HAP-1 (cell line): ENCODE measurements around the gene COL5A3.

Experiments used
- DNase-seq, 2 experiments: peaks; one replicate each; pipeline ENCODE4 v3.0.0-alpha.2; 2016 to 2020; ENCODE audit warnings: low spot score in 2 of 2
- H3K27me3 ChIP-seq: fragments of 250-450 bp; sonication (Bioruptor Pico); 2 replicates; pipeline ENCODE4 v1.5.1; 2020; ENCODE audit warnings: low read depth, mild to moderate bottlenecking, moderate library complexity
- H3K36me3 ChIP-seq: fragments of 250-450 bp; sonication (Bioruptor Pico); replicated peaks from 2 replicates; pipeline ENCODE4 v1.5.1; 2020; ENCODE audit warnings: mild to moderate bottlenecking
- H3K4me1 ChIP-seq: fragments of 250-450 bp; sonication (Bioruptor Pico); 2 replicates; pipeline ENCODE4 v1.5.1; 2020; ENCODE audit warnings: mild to moderate bottlenecking
- H3K4me3 ChIP-seq: fragments of 250-450 bp; sonication (Bioruptor Pico); 2 replicates; pipeline ENCODE4 v1.5.1; 2020; ENCODE audit warnings: mild to moderate bottlenecking, moderate library complexity
- H3K9me3 ChIP-seq: fragments of 250-450 bp; sonication (Bioruptor Pico); 2 replicates; pipeline ENCODE4 v1.5.1; 2020; ENCODE audit warnings: mild to moderate bottlenecking, moderate library complexity
- in situ Hi-C: fragments of 300-500 bp; cut with MboI; formaldehyde crosslinking; loops from 3 replicates; pipeline ENCODE4 v1.14.3; 2020; ENCODE audit warnings: low sequenced_read_pairs, inconsistent platforms, mixed read lengths

The COL5A3 gene

DNA sequence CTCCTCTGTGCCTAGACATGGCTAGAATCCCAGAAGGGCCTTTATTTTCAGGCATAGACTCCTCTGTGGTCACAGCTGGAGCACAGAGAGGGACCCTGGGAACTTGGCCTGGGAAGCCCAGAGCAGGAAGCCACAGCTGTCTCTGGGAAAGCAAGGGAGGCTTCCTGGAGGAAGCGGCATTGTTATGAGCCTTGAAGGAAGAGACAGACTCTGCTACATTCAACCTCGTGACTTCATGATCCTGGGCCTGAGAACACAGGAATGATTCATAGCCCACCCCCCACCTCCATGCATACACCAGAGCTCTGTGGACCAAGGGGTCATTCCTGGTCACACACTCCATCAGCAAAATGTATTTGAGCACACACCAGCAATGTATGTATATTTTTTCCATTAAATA is 11.6 kb upstream of the COL5A3 start:
- H3K4me3 ChIP-seq = no peak overlapping the region
- in situ Hi-C loops = no loop called here
- DNase-seq = no peak
- H3K4me1 ChIP-seq = no peaks in the 10 kb centered on the region
- H3K9me3 ChIP-seq = no peaks in the 10 kb centered on the region
- H3K27me3 ChIP-seq = no peaks in the 10 kb centered on the region
- no peaks in the 10 kb centered on the region for H3K36me3 ChIP-seq

DNA sequence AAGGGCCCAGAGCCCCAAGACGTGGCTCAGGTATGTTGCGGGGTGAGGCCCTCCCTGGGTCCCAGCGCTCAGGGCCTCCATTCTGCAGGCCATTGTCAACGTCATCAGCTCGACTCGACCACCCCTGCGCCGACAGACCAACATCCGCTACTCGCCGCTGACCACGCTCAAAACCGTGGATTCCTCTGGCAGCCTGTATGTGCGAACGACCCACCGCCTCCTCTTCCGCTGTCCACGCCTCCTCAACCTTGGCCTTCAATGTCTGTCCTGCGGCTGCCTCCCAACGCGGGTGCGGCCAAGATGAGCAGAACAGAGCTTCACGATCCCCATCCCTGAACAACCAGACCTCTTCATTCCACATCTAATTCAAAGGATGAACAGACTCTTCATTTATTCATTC is 11.1 kb upstream of the COL5A3 start:
- DNase-seq = no peak
- in situ Hi-C loops = no loop called here
- Histone ChIP-seq H3K36me3 (no peaks in the 10 kb centered on the region), H3K4me1 (no peaks in the 10 kb centered on the region), H3K4me3 (no peak overlapping the region), H3K27me3 (no peaks in the 10 kb centered on the region), H3K9me3 (no peaks in the 10 kb centered on the region)

DNA sequence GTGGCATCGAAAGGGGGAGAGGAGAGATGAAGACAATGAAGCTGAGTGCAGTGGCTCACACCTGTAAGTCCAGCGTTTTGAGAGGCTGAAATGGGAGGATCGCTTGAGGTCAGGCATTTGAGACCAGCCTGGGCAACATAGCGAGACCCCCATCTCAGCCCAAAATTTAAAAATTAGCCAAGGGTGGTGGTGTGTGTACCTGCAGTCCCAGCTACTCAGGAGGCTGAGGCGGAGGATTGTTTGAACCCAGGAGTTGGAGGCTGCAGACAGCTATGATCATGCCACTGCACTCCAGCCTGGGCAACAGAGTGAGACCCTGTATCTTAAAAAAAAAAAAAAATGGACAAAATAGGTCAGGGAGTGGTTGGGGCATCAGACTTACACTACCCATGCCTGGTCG is 10.5 kb upstream of the COL5A3 start:
- no peaks in the 10 kb centered on the region for H3K9me3 ChIP-seq
- no peak overlapping the region for H3K4me3 ChIP-seq
- no peak for DNase-seq
- in situ Hi-C loops = no loop called here
- H3K4me1 ChIP-seq = no peaks in the 10 kb centered on the region
- H3K27me3 ChIP-seq = no peaks in the 10 kb centered on the region
- no peaks in the 10 kb centered on the region for H3K36me3 ChIP-seq

DNA sequence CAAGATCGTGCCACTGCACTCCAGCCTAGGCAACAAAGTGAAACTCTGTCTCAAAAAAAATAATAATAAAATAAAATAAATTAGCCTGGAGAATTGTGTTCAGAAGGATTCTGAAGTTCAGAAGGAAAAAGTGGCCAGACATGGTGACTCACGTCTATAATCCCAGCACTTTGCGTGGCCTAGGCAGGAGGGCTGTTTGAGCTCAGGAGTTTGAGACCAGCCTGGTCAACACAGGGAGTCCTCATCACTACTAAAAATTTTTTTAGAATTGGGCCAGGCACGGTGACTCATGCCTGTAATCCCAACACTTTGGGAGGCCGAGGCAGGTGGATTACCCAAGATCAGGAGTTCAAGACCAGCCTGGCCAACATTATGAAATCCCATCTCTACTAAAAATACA is 8.9 kb upstream of the COL5A3 start:
- Histone ChIP-seq H3K4me3 (no peak overlapping the region), H3K27me3 (peaks cover 3% of the 10 kb centered on the region; the same call in 1 of the 2 replicates), H3K36me3 (no peaks in the 10 kb centered on the region), H3K4me1 (no peaks in the 10 kb centered on the region), H3K9me3 (no peaks in the 10 kb centered on the region)
- in situ Hi-C loops = no loop called here
- DNase-seq = no peak

DNA sequence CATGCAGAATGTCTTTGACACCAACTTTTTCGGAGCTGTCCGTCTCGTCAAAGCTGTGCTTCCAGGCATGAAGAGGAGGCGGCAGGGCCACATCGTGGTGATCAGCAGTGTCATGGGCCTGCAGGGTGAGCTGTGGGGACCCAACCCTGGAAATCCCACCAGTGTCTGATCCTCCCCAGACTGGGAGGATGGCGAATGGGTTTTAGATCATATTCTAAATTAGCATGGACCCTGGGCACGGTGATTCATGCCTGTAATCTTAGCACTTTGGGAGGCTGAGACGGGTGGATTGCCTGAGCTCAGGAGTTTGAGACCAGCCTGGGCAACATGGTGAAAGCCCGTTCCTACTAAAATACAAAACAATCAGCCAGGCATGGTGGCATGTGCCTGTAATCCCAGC is 8.5 kb upstream of the COL5A3 start:
- no peaks in the 10 kb centered on the region for H3K4me1 ChIP-seq
- H3K4me3 ChIP-seq = no peak overlapping the region
- in situ Hi-C loops = no loop called here
- H3K36me3 ChIP-seq = no peaks in the 10 kb centered on the region
- H3K27me3 ChIP-seq = peaks cover 7% of the 10 kb centered on the region; the same call in 1 of the 2 replicates
- H3K9me3 ChIP-seq = no peaks in the 10 kb centered on the region
- no peak for DNase-seq

DNA sequence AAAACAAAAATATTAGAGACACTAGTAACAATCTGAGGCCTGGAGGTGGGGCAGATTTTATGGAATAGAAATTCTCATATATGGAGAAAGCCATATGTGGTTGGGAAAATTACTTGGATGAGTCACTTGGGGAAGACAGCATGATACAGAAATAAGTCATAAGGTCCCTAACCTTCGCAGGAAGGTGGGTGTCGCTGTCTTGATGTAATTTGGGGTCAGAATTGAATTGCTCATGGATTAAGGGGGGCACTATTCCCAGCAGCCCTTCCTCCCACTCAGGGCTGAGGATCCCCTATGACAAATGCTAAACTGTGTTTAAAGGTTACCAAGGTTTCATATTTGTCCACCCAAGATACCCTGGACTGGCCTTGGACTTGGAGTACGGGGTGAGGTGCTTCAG is 8.0 kb upstream of the COL5A3 start:
- H3K27me3 ChIP-seq = peaks cover 11% of the 10 kb centered on the region
- DNase-seq = no peak
- no peak overlapping the region for H3K4me3 ChIP-seq
- H3K9me3 ChIP-seq = no peaks in the 10 kb centered on the region
- H3K36me3 ChIP-seq = no peaks in the 10 kb centered on the region
- H3K4me1 ChIP-seq = no peaks in the 10 kb centered on the region
- in situ Hi-C loops = no loop called here

DNA sequence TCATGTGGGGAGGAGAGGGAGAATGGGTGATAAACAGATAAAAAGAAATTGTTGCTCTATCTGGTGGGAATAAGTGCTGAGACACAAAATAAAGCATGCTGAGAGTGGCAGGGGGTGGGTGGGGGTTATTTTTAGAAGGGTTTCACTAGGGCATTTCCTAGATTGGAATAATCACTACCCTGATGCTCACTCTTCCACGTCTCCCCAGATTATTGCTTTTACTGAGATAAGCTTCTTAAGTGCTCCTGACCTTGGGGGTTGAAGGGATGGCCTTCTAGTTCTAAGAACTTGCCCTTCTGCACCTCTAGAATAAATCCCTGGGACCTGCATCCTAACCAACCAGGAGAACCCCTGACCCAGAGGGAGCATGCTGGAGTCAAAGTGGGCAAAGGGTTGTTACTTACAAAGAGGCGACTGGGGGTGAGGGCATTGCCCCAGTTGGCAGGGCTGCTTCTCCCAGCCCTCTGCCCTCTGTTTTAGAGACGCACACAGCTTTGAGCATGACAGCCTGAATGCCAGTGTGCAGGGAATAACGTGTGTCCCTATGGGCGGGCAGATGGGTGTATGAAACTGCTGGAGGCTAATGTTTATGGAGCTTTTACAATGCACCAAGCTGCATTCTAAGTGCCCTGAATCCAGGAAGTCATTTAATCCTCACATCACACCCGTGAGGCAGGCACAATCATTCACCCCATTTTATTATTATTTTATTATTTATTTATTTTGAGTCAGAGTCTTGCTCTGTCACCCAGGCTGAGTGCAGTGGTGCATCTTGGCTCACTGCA is 3.7 kb upstream of the COL5A3 start:
- no peak for DNase-seq
- H3K27me3 ChIP-seq = peaks cover 42% of the 10 kb centered on the region
- no peaks in the 10 kb centered on the region for H3K9me3 ChIP-seq
- in situ Hi-C loops = no loop called here
- H3K4me1 ChIP-seq = no peaks in the 10 kb centered on the region
- no peaks in the 10 kb centered on the region for H3K36me3 ChIP-seq
- no peak overlapping the region for H3K4me3 ChIP-seq

DNA sequence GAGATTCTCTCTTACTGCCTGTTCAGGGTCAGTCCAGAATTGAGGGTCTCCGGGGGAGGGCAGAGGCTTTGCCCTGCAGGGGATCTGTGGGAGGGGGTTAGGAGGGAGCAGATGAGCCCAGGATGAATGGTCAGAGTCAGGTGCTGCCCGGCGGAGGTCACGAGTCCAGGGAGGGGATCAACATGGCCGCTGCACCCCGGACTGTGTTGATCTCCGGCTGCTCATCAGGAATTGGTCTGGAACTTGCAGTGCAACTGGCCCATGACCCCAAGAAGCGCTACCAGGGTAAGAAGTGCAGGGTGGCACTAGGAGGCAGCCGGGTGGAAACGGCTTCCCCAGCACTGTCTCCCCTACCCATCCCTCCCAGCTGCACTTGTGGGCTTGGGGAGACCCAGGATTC is 3.0 kb upstream of the COL5A3 start, which contains the start of gene RDH8:
TSS of gene RDH8 (plus strand) at position 168 of the 400 bp plus-strand sequence. CDS start at position 183, 15 bp downstream.
- DNase-seq = no peak
- no peak within 1 kb of the TSS for H3K4me3 ChIP-seq
- H3K9me3 ChIP-seq = no peaks in the 10 kb centered on the region
- in situ Hi-C loops = no loop called here
- no peaks in the 10 kb centered on the region for H3K4me1 ChIP-seq
- H3K27me3 ChIP-seq = peaks cover 49% of the 10 kb centered on the region
- H3K36me3 ChIP-seq = no peaks in the 10 kb centered on the region

DNA sequence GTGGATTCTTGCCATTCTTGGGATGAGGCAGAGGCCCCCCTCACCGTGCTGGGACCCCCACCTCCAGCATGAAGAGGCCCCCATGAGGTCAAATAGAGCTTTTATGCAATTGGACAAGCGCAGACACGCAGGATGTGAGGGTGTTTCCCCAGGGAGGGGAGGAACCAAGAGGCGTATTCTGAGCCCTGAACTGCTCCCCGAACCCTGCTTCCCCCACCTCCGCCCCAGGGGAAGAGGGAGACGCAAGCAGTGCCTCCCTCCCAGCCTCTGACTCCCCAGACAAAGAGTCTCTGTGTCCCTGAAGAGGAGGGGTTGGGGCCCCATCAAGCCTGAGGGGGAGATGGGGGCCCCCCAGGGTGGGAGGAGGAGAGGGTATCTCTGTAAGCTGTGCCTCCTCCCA is 1.7 kb upstream of the COL5A3 start:
- Histone ChIP-seq H3K9me3 (no peaks in the 10 kb centered on the region), H3K4me3 (no peak overlapping the region), H3K27me3 (peaks cover 50% of the 10 kb centered on the region), H3K36me3 (no peaks in the 10 kb centered on the region), H3K4me1 (no peaks in the 10 kb centered on the region)
- DNase-seq = no peak
- in situ Hi-C loops = no loop called here

DNA sequence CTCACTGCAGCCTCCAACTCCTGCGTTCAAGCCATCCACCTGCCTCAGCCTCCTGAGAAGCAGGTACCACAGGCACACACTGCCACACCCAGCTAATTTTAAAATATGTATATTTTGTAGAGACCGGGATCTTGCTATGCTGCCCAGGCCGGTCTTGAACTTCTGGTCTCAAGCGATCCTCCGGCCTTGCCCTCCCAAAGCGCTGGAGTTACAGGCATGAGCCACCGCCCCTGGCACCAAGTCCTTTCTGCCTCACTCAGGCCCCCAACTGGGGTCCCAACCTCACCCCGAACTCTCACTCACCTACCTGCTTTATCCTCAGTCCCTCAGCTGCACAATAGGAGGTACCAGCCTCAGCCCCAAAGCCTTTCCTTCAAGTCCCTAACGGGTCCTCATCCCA is 635 bp upstream of the COL5A3 start:
- Histone ChIP-seq H3K9me3 (no peaks in the 10 kb centered on the region), H3K4me1 (no peaks in the 10 kb centered on the region), H3K27me3 (peaks cover 50% of the 10 kb centered on the region), H3K36me3 (no peaks in the 10 kb centered on the region), H3K4me3 (no peak overlapping the region)
- in situ Hi-C loops = no loop called here
- DNase-seq = no peak

DNA sequence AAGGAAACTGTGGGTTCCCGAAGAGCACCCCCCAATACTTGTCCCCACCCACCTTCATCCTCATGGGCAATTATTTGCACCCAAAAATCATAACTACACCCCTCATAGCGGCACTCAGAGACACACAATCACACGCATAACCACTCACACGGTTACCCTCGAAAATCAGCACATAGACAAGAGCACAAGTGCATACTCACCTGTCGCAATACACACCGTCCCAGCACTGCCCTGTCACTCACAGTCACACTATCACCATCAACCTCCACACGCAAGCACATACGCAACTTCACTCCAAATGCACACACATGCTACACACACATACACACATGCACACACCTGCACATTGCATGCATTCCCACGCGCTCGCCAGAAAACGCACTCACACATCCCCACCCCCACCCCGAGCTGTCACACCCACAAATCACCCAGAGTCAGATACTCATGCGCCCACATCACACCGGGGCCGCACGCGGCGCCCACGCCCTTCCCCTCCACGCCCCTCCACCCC is 535 bp downstream of the COL5A3 start:
- Histone ChIP-seq H3K36me3 (no peaks in the 10 kb centered on the region), H3K4me3 (no peak overlapping the region), H3K27me3 (peaks cover 50% of the 10 kb centered on the region), H3K9me3 (no peaks in the 10 kb centered on the region), H3K4me1 (no peaks in the 10 kb centered on the region)
- no peak for DNase-seq
- in situ Hi-C loops = no loop called here

DNA sequence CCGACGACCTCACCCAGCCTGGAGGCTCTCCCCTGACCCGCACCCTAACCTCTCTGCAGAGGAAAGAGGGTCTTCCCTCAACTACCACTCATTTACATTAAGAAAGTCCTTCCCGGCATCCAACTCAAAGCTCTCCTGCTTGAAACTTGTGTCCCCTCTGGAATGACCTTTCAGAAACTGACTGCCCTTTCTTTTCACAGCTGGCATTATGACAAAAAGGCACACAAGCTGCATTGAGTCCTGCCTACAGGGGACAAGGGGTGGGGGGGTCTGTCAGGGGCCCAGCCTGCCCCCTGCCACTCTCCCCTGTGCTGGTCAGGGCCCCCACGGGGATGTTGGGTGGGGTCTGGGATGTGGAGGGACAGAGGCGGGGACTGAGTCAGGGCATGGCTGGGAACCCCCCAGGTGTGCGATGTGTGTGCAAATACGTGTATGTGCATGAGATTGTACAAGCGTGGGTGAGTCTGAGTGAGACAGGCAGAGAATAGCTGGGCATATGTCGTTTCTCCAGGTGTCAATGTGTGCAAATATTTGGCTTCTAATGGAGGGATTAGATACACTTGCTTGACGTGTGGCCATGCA is 2.0 kb downstream of the COL5A3 start:
- H3K4me1 ChIP-seq = no peaks in the 10 kb centered on the region
- H3K36me3 ChIP-seq = no peaks in the 10 kb centered on the region
- no peaks in the 10 kb centered on the region for H3K9me3 ChIP-seq
- H3K4me3 ChIP-seq = no peak overlapping the region
- in situ Hi-C loops = no loop called here
- peaks cover 39% of the 10 kb centered on the region for H3K27me3 ChIP-seq
- DNase-seq = no peak

DNA sequence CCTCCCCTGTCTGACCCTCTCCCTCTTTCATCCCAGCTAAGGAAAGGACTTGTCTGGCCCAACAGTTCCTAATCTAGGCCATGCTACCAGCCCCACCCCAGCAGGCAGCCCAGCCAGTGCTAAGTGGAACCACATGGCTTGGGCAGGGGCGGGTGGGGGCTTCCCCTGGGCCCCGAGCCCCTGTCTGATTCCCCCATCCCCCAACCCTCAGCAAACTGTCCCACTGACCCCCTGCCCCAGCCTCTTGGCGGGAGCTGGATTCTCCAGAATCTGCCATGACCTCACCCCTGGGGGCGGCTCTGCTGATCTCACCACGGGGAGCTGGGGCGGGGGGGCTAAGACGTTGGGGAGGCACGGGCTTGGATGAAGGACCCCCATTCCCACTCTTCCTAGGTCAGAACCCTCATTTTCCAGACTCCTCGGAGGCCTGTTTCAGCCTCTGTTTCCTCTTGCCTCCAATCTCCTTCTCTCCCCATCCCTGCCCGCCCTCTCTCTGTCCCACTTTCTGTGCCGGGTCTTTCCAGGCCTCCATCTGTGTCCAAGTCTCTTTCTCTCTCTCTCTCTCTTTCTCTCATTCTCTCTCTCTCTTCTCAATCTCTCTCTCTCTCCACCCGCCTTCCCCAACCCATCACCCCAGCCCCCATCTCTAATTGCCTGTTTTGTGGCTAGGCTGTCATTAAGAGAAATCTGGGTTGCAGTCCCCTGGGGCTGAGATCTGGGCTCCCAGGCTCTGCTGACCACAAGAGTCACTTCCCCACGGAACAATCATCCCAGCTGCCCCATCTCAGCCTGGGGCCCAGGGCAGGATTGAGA is 2.7 kb downstream of the COL5A3 start:
- Histone ChIP-seq H3K27me3 (peaks cover 35% of the 10 kb centered on the region), H3K9me3 (no peaks in the 10 kb centered on the region; the same call in 1 of the 2 replicates), H3K4me3 (no peak overlapping the region), H3K36me3 (no peaks in the 10 kb centered on the region), H3K4me1 (no peaks in the 10 kb centered on the region)
- in situ Hi-C loops = no loop called here
- no peak for DNase-seq
